Left cardiac atrium (tissue), 4 donors: ENCODE data around the gene DNAH2. TPM values are rescaled to one million over a fixed set of nuclear protein-coding genes. Genes with fewer than 3 reads are reported as not detected.
A peak's percentile ranks its signal among the peaks of the same experiment; 100 is the strongest.

ENCODE experiments used
- ATAC-seq, 2 donors: fragments of 200-7000 bp; cut with Tn5 transposase; one replicate each; pipeline ENCODE4 v1.9.1; 2020; ENCODE audit warnings: mild to moderate bottlenecking in 2 of 2, moderate library complexity in 2 of 2
- DNase-seq: peaks from one replicate; pipeline ENCODE4 v3.0.0-alpha.2; 2020
- intact Hi-C, 2 donors: fragments of 100-400 bp; cut with DNase I; formaldehyde crosslinking; loops; one replicate each; pipeline versions ENCODE4 v1.14.1 to v1.15.1; 2022 to 2023
- total RNA-seq, 2 donors: library from RNA; stranded (reverse); fragmentation: NEBNext Ultra II Directional; extraction: Animal tissue kit (Norgen Biotek cat#: 25700); gene quantifications; one replicate each; pipeline ENCODE4 v1.2.1, GENCODE V29; 2021
- donor health status: DM: no; HTN: yes; CAD: no.
- donor health status: DM: no; HTN: yes; CAD: no; lungs with severe emphysema.
- donor health status: DM: yes; HTN: yes; CAD: no.
- donor health status: Dilated cardiomyopathy.

DNAH2 gene
- total RNA-seq, 2 donors from 2014 or later, result 0.05 to 0.24 TPM

DNA sequence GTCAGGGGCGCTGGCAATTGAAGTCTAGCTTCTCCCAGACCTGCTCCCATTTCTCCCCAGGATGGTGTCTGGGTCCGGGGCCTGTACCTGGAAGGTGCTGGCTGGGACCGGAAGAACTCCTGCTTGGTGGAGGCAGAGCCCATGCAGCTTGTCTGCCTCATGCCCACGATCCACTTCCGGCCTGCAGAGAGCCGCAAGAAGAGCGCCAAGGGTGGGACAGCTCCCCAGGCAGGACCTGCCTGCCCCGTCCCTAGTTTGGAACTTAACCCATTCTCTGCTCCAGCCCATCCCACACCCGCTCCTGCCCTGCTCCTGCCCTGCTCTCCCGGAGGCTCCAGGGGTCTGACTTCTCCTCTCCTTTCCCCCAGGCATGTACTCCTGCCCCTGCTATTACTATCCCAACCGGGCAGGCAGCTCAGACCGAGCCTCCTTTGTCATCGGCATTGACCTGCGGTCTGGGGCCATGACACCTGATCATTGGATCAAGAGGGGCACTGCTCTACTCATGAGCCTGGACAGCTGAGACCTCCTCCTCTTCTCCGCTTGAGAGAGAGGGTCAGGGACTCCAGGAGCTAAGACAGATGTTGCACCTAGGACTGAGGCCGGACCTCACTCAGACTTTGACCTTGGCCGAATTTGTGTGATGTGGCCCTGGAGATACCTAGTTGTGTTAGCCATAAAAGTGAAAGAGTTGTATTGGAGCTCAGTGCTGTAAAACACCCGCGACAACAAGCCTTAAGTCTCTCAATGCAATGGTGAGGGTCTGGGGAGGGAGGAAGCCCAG lies 115.7 kb downstream of the DNAH2 start:
- no peak for DNase-seq
- intact Hi-C loops, result no loop called here
- ATAC-seq, result no peak

DNA sequence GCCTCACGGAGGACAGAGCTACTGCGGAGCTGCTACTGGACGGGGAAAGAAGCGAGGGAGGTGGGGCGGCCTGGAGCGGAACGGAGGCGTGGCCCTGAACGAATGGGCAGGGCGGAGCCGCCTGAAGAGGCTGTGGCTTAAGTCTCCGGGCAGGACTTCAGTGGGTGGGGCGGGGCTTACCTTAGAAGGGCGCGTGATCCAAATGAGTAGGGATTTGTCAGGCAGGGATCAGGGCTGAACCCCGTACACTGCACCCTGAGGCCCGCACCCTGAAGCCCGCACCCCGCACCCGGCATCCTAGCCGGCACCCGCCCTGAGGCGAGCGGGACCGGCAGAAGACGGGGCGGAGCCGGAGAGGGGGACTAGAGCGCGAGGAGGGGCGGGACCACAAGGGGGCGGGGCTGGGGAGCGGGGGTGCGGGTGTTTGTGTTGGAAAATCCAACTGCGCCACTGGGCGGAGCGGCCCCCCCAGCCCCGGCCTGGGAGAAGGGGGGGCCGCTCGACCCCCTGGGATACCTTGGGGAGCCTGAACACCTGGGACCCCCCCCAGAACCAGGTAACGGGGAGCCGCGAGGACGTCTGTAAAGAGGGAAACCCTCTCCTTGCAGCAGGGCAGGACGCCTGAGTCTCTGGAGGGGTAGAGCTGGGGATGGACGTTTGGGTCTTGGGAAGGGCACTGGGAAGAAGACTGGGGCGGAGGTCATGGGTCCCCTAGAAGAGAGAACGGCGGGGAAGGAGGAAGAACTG lies 116.4 kb downstream of the DNAH2 start, which contains the start of gene KDM6B:
KDM6B (plus strand) TSS at position 423 of the 747 bp plus-strand sequence. CDS start 11,338 bp downstream, outside the sequence.
- peak; percentile 66 to 73 for ATAC-seq
- intact Hi-C loops, result no loop called here
- peak; percentile 97 for DNase-seq

DNA sequence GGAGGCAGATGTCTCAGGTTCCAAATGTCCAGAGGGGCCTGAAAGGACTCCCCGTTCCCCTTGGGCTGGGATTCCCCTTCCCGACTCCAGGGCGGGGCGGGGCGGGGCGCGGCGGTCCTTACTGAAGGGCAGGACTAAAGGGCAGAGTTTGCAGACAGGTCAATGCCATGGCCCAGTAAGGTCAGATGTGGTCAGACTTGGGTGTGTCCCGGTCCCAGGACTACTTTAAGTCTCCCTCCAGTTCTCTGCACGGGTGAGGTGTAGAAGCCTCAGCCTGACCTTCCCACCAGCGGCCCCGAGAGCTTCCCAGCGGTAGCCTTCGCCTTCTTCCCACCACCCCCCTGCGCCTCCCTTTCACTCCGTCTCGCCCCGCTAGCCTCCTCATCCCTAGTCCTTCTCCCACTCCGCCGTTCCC lies 117.0 kb downstream of the DNAH2 start:
- ATAC-seq (peak; percentile 8 to 25), DNase-seq (peak; percentile 75)
- intact Hi-C loops, result no loop called here

DNA sequence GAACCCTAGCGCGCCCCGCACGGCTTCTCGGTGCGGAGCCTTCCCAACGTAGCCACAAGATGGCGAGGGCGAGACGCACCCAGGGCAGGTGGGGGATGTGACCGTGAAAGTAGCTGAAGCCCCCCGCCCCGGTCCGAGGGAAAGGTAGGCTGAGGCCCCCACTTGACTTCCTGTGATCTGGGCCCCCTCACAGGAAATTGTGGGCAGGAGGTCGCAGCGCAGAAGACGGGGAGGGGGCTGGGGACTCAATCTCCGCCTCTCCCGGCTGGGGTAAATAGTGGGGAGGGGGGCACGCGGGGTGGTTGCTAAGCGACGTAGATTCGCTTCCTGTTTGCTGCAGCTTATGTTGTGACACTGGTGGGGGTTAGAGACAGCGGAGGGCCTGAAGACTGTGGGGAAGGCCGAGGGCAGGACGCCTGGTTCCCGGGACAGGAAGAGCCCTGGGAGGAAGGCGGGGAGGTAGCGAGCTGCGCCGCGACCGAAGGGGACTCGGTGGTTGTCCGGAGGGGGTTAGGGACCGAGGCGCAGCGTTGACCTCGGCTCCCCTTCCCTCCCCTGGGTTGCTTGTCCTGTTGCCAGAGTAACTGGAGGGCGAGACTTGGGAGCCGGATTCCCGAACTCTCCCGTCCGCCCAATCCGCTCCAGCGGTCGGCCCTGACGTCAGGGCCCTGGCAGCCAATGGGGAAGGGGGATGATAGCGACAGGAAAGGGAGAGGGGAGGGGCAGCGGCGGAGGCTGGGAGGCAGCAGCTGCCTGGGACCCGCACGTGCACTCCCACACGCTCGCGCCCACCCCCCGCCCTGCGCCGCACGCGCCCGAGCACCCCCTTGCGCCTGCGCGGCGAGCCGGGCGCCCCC lies 117.6 kb downstream of the DNAH2 start:
- intact Hi-C loops, result no loop called here
- ATAC-seq (peak; percentile 77 to 82), DNase-seq (peak; percentile 98)

DNA sequence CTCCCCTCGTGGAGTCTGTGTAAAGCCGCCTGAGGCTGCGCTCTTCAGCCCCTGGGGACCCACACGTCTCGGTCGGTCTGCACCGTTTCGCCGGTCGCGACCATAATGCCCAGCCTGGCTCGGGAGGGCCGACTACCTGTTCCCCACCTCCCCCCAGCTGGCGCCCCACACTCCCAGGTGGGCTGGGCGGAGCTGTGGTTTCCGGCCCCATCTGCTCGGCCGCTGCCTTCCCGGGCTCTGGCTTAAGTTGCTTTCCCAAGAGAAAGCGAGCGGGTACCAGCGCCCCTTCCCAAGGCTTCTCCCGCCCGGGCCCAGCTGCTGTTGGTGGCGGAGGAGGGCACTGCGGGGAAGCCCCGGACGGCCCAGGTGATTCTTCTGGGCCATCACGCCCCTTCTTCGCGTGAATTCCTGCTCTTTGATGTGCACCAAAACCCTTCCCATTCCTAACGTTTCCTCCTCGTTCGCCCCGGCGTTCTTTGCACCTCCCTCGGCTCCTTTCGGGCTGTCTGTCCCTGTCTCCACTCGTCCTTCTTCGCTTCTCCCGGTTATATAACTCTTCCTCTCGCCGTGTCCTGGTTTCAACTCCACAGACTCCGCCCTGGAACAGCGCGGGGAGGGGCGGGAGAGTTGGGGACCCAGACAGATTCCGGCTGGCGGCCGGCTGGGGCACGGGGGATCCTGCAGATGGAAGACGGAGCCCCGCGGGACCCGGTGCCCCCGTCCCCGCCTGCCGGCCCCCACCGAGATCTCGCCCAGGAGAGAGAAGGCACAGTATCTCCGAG lies 118.5 kb downstream of the DNAH2 start:
- DNase-seq (peak; percentile 84), ATAC-seq (peak; percentile 39 to 55)
- intact Hi-C loops, result no loop called here

DNA sequence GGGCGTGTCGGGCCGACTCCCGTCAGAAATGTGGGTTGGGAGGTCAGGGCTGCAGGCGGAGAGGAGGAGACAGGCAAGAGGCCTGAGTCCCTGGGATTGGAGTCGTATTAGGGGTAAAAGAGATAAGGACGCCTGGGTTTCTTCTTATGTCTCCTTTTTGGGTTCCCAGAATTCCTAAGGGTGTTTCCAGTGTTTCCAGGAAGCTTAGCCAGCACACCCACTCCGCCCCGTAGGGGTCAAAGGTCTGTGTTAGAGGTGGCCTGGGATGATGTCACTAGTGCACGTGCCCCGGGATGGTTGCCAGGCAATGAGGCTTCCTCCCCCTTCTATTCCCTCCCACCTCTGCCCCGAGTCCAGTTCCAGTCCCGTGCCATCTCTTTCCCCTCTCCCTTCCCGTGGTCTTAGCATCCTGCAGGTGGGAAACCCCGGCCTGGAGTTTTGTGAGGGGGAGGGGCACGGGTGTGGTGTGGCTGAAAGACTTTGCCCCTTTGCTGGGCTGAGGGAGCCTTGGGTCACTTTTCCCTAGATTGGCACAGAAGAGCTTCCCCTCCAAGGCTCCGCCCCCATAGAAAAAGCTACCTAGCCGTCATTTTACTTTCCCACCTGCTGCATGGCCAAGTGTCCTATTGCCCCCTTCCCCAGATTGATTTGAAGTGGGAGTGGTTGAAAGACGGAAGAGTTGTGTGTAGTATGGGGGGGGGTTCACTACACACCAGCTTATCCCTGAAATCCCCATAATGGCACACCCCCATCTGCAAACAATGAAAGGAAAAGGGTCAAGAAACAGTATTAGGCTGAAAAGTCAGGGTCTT lies 119.3 kb downstream of the DNAH2 start:
- intact Hi-C loops, result no loop called here
- ATAC-seq (peak; percentile 18 to 21), DNase-seq (peak; percentile 94)

DNA sequence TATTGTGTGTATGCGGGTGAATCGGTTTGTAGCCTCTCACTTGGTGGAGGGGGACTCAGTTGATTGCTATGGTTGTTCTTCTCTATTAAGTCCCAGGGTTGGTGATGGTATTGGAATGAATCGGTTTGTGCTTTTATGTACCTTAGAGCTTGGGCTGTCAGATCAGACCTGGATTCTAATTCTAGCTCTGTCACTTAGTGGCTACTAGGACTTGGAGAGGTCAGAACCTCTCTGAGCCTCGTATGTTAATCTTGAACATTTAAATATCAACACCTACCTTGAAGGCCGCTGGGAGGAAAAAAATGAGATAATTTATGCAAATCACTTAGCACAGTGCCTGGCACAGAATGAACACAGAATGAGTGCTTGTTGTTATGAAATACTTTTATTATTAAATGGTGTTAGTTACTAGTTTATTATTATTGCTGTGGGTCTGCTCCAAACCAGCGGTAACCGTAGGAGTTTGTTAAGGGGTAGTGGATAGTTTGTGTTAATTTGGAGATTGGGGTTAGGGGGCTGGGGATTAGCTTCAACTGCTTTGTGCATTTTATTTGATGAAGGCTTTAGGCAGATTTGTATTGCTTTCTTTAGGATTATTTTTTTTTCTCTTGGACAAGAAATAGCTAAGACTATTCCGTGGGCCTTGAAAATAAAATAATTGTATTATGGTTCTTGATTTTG lies 120.0 kb downstream of the DNAH2 start:
- no peak for DNase-seq
- intact Hi-C loops, result no loop called here
- no peak for ATAC-seq

DNA sequence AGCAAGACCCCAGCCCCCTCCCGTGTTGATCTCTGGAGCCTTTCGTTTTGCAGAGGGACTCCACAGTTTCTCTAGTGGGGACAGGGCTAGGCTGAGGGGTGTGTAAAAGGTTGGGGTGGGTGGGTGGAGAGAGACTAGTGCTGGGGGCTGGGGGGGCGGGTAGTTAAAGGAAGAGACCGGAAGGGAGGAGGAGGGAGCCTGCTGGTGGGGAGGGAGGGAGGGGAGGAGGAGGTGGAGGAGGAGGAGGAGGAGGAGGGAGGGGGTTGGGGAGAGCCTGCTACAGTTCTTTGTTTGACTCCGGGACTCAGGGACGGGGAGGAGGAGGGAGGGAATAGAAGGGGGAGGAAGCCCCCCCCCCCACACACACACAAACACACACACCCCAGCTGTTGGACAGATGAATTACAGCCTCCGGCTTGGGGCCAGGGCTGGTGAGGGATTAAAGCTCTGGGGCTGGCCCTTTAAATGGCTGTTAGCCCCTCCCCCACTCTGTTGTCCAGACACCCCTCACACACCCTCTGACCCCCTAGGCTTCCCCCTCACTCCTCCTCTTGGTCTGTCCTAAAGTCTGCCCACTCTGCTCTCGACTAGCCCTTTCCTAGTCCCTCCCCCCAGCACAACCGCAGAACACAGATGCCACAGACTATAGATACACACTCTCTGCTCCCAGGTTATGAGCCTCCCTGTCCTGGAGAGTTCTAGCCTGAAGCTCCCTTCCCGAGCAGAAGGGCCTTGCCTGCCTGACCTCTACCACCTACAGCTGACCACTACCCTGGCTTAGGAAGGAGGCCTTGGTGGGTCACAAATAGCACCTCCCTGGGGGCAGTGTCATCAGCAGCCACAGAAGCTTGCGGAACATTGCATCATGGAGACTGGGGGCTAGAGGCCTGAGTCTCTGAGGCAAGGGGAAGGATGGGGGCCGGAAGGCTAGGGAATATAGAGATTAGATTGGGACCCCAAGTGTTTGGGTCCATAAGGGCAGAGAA lies 120.8 kb downstream of the DNAH2 start:
- intact Hi-C loops, result no loop called here
- peak; percentile 45 for DNase-seq
- ATAC-seq, result no peak

DNA sequence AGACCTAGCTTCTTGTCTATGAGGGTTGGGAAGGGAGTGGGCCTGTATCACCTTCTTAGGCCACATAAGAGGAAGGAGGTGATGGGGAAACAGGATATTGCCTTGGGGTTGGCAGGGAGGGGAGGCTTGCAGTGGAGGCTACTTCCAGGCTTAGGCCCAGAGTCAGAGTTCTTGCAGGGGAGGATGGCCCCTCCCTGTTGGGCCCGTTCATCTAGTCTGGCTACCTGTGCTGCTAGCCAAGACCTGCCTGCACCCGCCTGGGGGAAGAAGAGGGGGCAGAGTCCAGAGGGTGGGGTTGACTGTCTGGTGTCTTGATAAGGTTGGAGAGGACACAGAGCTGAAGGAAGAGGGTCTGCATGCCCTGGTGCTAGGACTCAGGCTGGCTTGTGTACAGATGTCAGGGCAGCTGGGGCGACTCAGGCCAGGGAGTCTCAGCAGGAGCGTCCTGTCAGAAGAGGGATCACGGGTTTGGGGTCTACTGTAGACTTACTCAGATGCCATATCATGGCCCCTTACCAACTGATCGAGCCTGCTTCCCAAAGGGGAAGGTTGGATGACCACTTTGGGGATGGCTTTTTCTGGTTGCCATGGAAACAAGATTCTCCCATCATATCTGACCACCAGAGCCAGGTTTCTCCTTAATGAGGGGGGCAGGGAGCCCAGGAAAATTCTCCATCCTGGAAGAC lies 121.8 kb downstream of the DNAH2 start:
- ATAC-seq, result no peak
- DNase-seq, result no peak
- intact Hi-C loops, result no loop called here

DNA sequence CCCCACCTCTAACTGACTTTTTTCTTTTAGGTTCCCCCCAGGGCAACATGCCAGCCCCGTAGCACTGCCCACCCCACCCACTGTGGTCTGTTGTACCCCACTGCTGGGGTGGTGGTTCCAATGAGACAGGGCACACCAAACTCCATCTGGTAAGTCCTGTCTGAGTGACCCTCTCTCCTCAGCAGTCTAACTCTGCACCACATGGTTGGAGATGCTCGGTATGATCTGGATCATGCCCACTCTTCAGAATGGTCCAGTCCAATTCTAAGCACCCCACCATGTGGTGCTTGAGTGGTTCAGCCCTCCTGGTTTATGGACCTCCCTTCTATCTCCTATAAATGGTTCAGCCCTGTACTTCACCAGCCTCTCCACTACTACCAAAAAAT lies 122.3 kb downstream of the DNAH2 start:
- intact Hi-C loops, result no loop called here
- DNase-seq (no peak), ATAC-seq (no peak)

DNA sequence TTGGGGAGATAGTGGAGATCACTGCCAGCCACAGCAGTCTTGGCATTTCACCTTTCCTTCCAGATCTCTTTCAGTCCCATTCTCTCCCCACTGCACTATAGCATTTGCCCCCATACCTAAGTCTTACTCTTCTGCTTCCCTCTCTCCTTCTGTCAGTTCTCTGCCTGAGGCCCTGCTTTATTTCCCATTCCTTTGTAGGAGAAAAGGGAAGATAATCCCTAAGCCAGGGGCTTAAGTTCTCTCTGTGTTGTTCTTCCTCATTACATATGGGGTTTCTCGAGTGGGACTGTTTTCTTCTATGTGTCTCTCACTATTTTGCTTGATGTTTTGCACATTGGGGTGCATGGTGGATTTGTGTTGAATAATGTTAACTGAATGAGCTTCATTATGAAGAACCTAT lies 122.9 kb downstream of the DNAH2 start:
- intact Hi-C loops, result no loop called here
- DNase-seq (no peak), ATAC-seq (no peak)

DNA sequence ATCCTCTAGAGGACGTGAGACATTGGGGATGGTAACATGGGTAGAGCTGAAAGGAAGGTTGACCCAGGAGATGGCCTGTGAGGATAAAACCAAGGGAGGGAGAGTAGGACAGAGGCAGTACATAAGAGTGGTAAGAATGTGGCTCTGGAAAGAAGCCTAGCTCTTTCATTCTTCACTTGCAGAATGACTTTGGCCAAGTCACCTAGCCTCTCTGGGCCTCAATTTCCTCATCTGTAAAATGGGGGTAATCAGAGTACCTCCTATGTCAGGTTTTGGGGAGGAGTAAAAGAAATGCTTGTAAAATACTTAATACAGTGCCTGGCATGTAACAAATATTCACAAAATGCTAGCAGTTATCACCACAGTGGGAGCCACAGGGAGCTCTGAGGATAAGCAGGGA lies 123.3 kb downstream of the DNAH2 start:
- ATAC-seq (no peak), DNase-seq (no peak)
- intact Hi-C loops, result no loop called here

DNA sequence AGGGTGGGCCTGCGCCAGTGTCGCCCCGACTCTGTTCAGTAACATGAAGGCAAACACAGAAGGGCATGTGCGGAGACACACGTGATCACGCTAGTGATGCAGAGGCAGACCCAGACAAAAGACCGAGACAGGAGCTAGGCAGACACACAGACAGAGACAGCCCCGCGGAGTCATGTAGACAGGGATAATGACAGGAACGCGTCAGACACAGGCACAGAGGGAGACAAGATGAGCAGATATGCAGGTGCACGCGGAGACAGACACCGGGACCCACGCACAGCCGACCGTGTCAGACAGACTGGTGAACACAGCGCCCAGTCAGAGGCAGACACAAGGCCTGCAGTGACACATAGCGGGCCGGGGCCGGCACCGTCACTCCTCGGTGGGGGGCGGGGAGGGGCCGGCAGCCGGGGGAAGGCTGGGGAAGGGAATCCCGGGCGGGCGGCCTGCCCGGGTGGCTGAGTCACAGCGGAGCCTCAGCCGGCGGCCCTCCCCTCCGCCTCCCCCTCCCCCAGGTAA lies 123.9 kb downstream of the DNAH2 start:
- intact Hi-C loops, result no loop called here
- peak; percentile 50 to 64 for ATAC-seq
- DNase-seq, result peak; percentile 94

DNA sequence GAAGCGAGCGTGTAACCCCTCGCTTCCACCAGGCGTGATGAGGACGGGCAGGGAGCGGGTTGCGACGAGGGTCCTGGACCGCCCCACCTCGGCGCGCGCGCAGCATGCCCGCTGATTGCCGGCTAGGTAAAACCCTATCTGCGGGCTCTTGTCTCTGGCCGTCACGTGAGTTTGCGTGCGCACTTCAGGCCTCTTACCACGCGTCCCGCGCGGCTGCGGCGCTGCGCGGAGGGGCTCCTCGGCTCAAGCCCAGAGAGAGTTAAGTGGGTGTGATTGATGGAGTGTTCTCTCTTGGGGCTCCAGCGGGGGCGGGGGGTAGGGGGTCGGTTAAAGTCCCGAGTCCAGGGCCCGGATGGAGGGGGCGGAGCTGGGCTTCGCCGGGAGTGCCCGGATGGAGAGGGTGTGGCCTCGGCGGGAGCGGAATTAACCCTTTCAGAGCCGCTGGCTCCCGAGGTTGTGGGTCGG lies 124.4 kb downstream of the DNAH2 start:
- intact Hi-C loops, result no loop called here
- DNase-seq (peak; percentile 94), ATAC-seq (peak; percentile 72 to 78)
